BJ (cell line): ENCODE results near the gene ZFR2. TPM values are rescaled to one million over a fixed set of nuclear protein-coding genes. Genes with fewer than 3 reads are reported as not detected.
A peak's percentile ranks its signal among the peaks of the same experiment; 100 is the strongest.

Experiments used
- CTCF ChIA-PET: fragments of 350-600 bp; formaldehyde crosslinking; extraction: SDS; loops from one replicate; lab custom pipeline; 2021; ENCODE audit warnings: antibody characterized with exemption, inconsistent platforms; lab: Yijun Ruan, JAX
- POLR2A ChIA-PET: fragments of 300-600 bp; sonication (Branson Sonifier 250); formaldehyde crosslinking; extraction: SDS; loops from one replicate; lab custom pipeline; 2021; ENCODE audit warnings: antibody characterized with exemption; lab: Charles Lee
- DNase-seq: peaks from one replicate; pipeline ENCODE4 v3.0.0-alpha.2; 2011; ENCODE audit warnings: low read depth
- H3K27me3 ChIP-seq: 2 replicates; pipeline ENCODE4 v1.6.0; 2011; ENCODE audit warnings: low read length; ENCODE audit not compliant: control insufficient read depth, insufficient read depth
- H3K36me3 ChIP-seq: 2 replicates; pipeline ENCODE4 v1.5.1; 2011; ENCODE audit warnings: low read length; ENCODE audit not compliant: control insufficient read depth, insufficient read depth
- H3K4me3 ChIP-seq: 2 replicates; pipeline ENCODE4 v1.5.1; 2011; ENCODE audit warnings: low read depth, mild to moderate bottlenecking, control low read depth, low read length
- polyA plus RNA-seq: library from polyadenylated mRNA; depleted of rRNA; stranded (reverse); fragments of >200 nt; gene quantifications from 2 replicates; pipeline ENCODE4 v1.2.3, GENCODE V29; 2011
- TF ChIP-seq, protein P1 (sequence below): IDR thresholded peaks from 2 replicates; pipeline ENCODE4 v1.5.1; 2011; ENCODE audit warnings: low read depth, mild to moderate bottlenecking, control low read depth, inconsistent platforms, low read length, moderate library complexity; ENCODE audit not compliant: insufficient read depth

Gene ZFR2
- polyA plus RNA-seq, 1 experiment = 0.15 TPM

DNA sequence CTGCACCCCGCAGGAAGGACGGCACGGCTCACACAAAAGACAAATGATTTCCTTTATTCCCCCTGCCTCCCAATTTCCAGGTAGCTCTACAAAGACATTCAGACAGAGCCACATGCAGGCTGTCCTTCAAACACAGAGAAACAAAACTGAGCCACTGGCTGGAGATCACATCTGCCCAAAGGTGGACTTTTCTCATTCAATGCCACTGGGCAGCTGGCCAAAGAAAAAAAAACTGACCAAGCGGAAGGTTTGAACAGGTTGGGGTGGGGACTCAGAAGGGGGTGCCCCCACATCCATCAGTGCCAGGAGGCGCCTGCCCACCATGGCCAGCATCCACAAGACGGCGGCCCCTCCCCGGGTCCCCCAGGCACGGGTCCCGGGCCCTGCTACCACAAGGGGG is 64.9 kb downstream of the ZFR2 start:
- ChIA-PET CTCF (interaction anchor here (3.3 kb wide), 1 partner anchor 18 kb away, joined by 14 read pairs; no protein-coding TSS in a partner anchor), POLR2A (no interaction called here)
- DNase-seq = no peak
- H3K4me3 ChIP-seq = no peak overlapping the region
- peaks cover 16% of the 10 kb centered on the region for H3K27me3 ChIP-seq
- TF ChIP-seq, protein P1, sequence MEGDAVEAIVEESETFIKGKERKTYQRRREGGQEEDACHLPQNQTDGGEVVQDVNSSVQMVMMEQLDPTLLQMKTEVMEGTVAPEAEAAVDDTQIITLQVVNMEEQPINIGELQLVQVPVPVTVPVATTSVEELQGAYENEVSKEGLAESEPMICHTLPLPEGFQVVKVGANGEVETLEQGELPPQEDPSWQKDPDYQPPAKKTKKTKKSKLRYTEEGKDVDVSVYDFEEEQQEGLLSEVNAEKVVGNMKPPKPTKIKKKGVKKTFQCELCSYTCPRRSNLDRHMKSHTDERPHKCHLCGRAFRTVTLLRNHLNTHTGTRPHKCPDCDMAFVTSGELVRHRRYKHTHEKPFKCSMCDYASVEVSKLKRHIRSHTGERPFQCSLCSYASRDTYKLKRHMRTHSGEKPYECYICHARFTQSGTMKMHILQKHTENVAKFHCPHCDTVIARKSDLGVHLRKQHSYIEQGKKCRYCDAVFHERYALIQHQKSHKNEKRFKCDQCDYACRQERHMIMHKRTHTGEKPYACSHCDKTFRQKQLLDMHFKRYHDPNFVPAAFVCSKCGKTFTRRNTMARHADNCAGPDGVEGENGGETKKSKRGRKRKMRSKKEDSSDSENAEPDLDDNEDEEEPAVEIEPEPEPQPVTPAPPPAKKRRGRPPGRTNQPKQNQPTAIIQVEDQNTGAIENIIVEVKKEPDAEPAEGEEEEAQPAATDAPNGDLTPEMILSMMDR = no peak
- no peaks in the 10 kb centered on the region for H3K36me3 ChIP-seq

DNA sequence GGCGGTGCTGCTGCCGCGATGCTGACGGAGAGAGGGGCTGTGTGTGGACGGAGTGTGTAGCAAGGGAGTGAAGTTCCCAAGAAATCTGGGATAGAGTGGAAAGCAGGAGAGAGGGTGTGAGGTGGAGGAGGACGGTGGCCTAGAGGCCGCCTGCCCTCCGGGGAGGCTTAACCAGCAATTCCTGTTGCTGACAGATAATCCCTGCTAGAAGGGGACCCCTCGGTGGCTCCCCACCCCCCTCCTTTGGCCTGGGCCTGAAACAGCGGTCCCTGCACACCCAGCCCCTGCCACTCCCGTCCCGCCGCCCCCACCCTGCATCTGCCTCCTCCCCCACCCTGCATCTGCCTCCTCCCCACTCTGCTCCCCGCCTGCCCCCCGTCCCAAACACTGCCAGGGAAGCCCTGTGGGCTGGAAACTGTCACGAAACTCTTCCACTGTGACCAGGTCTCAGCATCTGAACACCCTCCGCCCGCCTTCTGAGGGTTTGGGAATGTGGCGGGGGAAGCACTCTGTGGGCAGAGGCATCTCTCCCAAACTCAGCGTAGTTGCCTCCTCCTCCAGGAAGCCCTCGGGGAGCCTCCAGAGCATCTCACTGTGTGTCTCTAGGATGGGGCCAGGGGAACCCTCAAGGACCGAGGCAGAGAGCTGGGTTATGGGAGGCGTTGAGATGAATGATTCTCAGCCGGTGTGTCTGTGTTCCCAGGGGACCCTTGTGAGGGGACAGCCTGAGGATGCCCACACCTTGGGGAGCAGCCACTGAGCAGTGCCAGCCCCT is 65.5 kb downstream of the ZFR2 start:
- Histone ChIP-seq H3K36me3 (no peaks in the 10 kb centered on the region), H3K4me3 (no peak overlapping the region), H3K27me3 (peaks cover 16% of the 10 kb centered on the region)
- CTCF ChIA-PET = no interaction called here
- DNase-seq = no peak
- POLR2A ChIA-PET = no interaction called here
- TF ChIP-seq, protein P1 = no peak

DNA sequence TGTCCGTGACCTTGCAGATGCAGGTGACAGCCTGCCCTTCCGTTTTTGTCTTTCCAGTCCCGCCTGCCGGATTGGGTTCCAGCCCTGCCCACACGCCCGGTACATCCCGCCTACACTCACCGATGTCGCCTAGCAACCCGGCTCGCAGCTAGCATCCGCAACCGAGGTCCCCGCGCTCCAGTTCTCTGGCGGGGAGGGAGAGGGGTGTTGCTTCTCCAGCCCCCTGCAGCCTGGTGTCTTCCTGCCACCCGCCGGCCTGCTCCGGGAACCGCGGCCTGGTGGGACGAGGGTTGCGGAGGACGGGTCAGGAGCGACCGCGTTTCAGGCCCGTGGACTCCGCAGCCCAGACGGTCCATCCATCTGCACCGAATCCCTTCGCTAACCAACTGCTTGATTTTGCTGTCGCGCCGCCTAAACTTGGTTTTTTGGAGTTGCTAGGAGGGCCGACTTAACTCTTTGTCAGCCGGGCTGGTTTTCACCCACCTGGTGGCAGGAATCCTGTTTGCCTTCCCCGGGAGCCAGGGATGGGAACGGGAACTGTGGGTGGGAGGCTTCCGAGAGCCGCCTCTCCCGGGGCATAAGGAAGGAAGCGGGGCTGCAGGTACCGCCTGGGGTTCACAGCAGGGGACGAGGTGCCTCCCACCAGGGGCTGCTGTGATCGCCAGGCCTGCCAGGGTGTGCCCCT is 67.3 kb downstream of the ZFR2 start:
- no peak for DNase-seq
- peak overlapping the region; percentile 16; the same call in 1 of the 2 replicates for H3K4me3 ChIP-seq
- ChIA-PET POLR2A (no interaction called here), CTCF (no interaction called here)
- TF ChIP-seq, protein P1 = peak; percentile 42; the same call in 1 of the 2 replicates
- H3K36me3 ChIP-seq = no peaks in the 10 kb centered on the region
- H3K27me3 ChIP-seq = peaks cover 16% of the 10 kb centered on the region

DNA sequence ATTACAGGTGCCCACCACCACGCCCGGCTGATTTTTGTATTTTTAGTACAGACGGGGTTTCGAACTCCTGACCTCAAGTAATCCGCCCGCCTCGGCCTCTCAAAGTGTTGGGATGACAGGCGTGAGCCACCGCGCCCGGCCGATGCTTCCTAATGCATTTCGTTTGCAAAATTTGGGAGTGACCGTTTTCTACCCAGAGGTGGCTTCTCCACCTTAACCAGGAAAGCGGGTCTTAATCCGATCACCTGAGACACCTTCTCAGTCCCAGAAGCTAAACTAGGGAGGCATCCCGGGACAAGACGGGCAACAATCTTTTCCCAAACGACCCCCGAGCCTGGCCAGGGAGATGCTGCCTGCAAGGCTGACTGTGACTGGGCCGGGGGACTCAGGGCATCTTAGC is 67.8 kb downstream of the ZFR2 start:
- ChIA-PET POLR2A (no interaction called here), CTCF (no interaction called here)
- no peak for DNase-seq
- Histone ChIP-seq H3K4me3 (peak overlapping the region; percentile 16; the same call in 1 of the 2 replicates), H3K36me3 (no peaks in the 10 kb centered on the region), H3K27me3 (peaks cover 16% of the 10 kb centered on the region)
- TF ChIP-seq, protein P1 = no peak

DNA sequence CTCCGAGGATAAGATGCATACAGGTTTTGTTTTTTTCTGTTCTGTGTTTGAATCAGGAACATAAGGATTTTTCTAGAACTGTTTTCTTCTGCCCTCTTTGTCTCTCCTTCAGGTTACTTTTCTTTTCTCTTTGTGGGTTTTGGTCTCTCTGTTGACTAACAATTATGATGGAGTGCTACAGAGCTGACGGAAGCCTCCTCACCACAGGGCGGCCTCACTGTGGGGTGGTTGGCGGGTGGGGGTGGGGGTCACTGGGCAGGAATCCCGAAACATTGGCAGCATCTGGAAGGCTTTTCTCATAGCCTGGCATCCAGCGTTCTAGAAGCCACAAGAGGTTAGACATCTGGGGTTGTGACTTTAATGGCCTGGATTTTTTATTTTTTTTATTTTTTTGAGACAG is 70.7 kb downstream of the ZFR2 start:
- H3K27me3 ChIP-seq = peaks cover 16% of the 10 kb centered on the region
- no peak for DNase-seq
- TF ChIP-seq, protein P1 = no peak
- CTCF ChIA-PET = interaction anchor here (1.1 to 3.4 kb wide), 2 partner anchors 9 to 24 kb away, joined by 3 to 15 read pairs; no protein-coding TSS in a partner anchor
- no peaks in the 10 kb centered on the region for H3K36me3 ChIP-seq
- no peak overlapping the region for H3K4me3 ChIP-seq
- POLR2A ChIA-PET = no interaction called here
